Fibroblast of the aortic adventitia (primary cell): ENCODE results near the gene TUFM. TPM values are rescaled to one million over a fixed set of nuclear protein-coding genes. Genes with fewer than 3 reads are reported as not detected.

ENCODE experiments used
- DNase-seq: peaks from one replicate; pipeline ENCODE4 v3.0.0-alpha.2; 2010; ENCODE audit warnings: low read depth
- H3K4me3 ChIP-seq: 2 replicates; pipeline ENCODE4 v1.5.1; 2011; ENCODE audit warnings: low read depth, mild to moderate bottlenecking, control low read depth, low read length, moderate library complexity
- CTCF ChIP-seq: IDR thresholded peaks from 2 replicates; pipeline ENCODE4 v1.5.1; 2011; ENCODE audit warnings: mild to moderate bottlenecking, low read length, control low read depth, inconsistent platforms; ENCODE audit not compliant: insufficient read depth
- total RNA-seq: library from RNA; depleted of rRNA; stranded (reverse); fragments of >200 nt; gene quantifications from 2 replicates; pipeline ENCODE4 v1.2.3, GENCODE V29; 2012; ENCODE audit warnings: low replicate concordance

Gene TUFM
- total RNA-seq, 1 donor = 74.6 TPM

- no peak for DNase-seq
- no peak for TF ChIP-seq CTCF
- H3K4me3 ChIP-seq = peak within 1 kb of the TSS; percentile 75
Observed at GRCh38 chr16:28878083-28878926, 32.2 kb upstream of the TUFM start, which contains the start of gene ATP2A1. Gene ATP2A1 (plus strand): TSS chr16:28878488. CDS start chr16:28878672, 184 bp downstream.

GRCh38 chr16:28877655-28878000 is 31.5 kb upstream of the TUFM start:
- TF ChIP-seq CTCF = no peak
- no peak overlapping the region for H3K4me3 ChIP-seq
- no peak for DNase-seq

GRCh38 chr16:28876973-28877654 is 31.0 kb upstream of the TUFM start:
- no peak for DNase-seq
- no peak overlapping the region for H3K4me3 ChIP-seq
- TF ChIP-seq CTCF = no peak

GRCh38 chr16:28876019-28876659 is 30.0 kb upstream of the TUFM start:
- TF ChIP-seq CTCF = no peak
- H3K4me3 ChIP-seq = no peak overlapping the region
- no peak for DNase-seq

- no peak for DNase-seq
- no peak for TF ChIP-seq CTCF
Observed at GRCh38 chr16:28875134-28876018, 29.2 kb upstream of the TUFM start.

GRCh38 chr16:28874406-28874805 is 28.3 kb upstream of the TUFM start:
- TF ChIP-seq CTCF = no peak
- DNase-seq = no peak
- no peak overlapping the region for H3K4me3 ChIP-seq

More at GRCh38 chr16:28875134-28876018, 29.2 kb upstream of the TUFM start:
- no peak overlapping the region for H3K4me3 ChIP-seq
